Measurements from ENCODE around the gene LRRC43.
"Not testable (repeated sequence)": the region's sequence is repeated elsewhere in the genome, so short reads cannot be mapped to it uniquely, and the experiment has no call there.

Gene LRRC43

DNA sequence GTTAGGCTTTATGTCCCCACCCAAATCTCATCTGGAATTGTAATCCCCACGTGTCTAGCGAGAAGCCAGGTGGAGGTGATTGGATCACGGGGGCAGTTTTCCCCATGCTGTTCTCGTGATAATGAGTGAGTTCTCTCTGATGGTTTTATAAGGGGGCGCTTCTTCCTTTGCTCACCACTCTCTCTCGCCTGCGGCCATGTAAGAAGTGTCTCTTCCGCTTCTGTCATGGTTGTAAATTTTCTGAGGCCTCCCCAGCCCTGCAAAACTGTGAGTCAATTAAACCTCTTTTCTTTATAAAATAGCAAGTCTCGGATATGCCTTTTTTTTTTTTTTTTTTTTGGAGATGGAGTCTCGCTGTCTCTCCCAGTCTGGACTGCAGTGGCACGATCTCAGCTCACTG lies 22.2 kb upstream of the LRRC43 start:
- no peaks in the 10 kb centered on the region for H3K36me3 ChIP-seq (ENCODE audit: control insufficient read depth, insufficient read depth, low read length)
- no peaks in the 10 kb centered on the region for H3K27me3 ChIP-seq (ENCODE audit: control insufficient read depth, insufficient read depth, low read length)
- H3K4me1 ChIP-seq (ENCODE audit: control insufficient read depth, insufficient read depth, low read length) = no peaks in the 10 kb centered on the region
- H3K9me3 ChIP-seq (ENCODE audit: control insufficient read depth, low read length) = no peaks in the 10 kb centered on the region
- H3K9ac ChIP-seq (ENCODE audit: low read length) = no peak overlapping the region
- H3K4me3 ChIP-seq (ENCODE audit: low read length) = no peak overlapping the region

DNA sequence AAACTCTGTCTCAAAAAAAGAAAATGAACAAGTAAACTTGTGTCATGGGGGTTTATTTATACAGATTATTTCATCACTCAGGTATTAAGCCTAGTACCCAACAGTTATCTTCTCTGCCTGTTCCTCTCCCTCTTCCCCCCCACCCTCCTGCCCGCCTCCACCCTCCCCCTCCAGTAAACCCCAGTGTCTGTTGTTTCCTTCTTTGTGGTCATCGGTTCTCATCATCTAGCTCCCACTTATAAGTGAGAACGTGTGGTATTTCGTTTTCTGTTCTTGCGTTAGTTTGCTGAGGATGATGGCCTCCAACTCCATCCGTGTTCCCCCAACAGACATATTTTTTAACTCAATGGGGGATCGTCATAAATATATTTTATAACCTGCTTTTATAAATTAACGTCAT lies 21.2 kb upstream of the LRRC43 start:
- H3K4me1 ChIP-seq (ENCODE audit: control insufficient read depth, insufficient read depth, low read length) = no peaks in the 10 kb centered on the region
- no peak overlapping the region for H3K9ac ChIP-seq (ENCODE audit: low read length)
- H3K9me3 ChIP-seq (ENCODE audit: control insufficient read depth, low read length) = no peaks in the 10 kb centered on the region
- H3K27me3 ChIP-seq (ENCODE audit: control insufficient read depth, insufficient read depth, low read length) = no peaks in the 10 kb centered on the region
- no peak overlapping the region for H3K4me3 ChIP-seq (ENCODE audit: low read length)
- H3K36me3 ChIP-seq (ENCODE audit: control insufficient read depth, insufficient read depth, low read length) = no peaks in the 10 kb centered on the region

DNA sequence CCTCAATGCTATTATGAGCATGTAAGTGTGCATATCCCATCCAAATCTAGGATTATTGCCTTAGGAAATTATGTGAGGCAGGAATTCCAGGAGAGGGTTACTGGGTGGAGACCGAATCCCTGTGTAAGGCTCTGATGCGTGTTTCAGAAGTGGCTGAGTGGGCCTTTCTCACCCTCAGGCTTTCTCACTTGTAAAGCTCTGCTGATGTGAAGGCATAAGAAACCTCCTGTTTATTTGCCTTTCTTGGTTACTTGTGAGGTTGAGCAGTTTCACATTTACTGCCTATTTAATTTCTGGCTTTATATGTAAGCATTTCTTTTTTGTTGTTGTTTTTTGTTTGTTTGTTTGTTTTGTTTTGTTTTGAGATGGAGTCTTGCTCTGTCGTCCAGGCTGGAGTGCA lies 19.9 kb upstream of the LRRC43 start:
- no peak overlapping the region for H3K4me3 ChIP-seq (ENCODE audit: low read length)
- H3K27me3 ChIP-seq (ENCODE audit: control insufficient read depth, insufficient read depth, low read length) = no peaks in the 10 kb centered on the region
- H3K9ac ChIP-seq (ENCODE audit: low read length) = no peak overlapping the region
- H3K36me3 ChIP-seq (ENCODE audit: control insufficient read depth, insufficient read depth, low read length) = no peaks in the 10 kb centered on the region
- H3K9me3 ChIP-seq (ENCODE audit: control insufficient read depth, low read length) = no peaks in the 10 kb centered on the region
- H3K4me1 ChIP-seq (ENCODE audit: control insufficient read depth, insufficient read depth, low read length) = no peaks in the 10 kb centered on the region

DNA sequence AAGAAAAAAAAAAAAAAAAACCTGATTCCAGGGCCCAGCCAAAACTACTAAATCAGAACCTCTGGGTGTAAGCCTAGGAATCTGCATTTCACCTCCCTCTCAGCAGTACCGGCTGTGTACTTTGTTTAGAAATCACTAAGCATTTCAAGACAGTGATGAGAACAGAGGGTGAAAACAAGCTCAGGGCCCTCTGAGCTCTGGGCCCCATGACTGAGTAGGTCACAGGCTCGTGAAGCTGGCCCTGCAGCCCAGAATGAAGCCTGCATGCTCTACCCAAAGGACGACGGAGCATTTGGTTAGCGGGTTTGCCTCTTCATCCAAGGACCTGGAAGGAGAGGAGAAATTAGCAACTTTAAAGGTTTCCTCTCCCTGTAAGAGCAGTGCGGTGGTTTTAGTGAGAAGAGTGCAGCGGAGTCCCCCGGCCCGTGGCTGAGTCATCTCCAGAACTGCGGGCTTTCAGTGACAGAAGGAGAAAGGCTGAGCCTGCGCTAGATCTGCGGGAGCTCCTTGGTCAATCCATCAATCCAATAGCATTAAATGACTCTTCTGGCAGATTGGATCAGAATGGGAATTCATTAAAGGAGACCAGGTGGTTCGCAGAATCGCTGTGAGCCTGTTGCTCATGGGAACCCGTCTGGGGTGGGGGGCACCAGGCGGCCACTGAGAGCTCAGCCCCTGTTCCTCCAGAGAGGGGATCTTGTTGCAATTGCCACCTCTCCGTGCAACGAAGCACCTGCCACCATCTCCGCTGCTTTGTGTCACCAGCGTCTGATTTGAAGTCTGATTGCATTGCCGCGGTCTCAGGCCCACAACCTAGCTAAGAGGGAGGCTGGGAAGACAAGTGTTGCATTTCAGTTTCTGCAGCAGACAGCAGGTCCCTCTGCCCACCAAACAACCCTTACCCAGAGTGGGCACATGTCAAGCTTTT lies 16.2 kb upstream of the LRRC43 start:
- H3K4me1 ChIP-seq (ENCODE audit: control insufficient read depth, insufficient read depth, low read length) = no peaks in the 10 kb centered on the region
- no peak overlapping the region for H3K9ac ChIP-seq (ENCODE audit: low read length)
- no peaks in the 10 kb centered on the region for H3K36me3 ChIP-seq (ENCODE audit: control insufficient read depth, insufficient read depth, low read length)
- no peak overlapping the region for H3K4me3 ChIP-seq (ENCODE audit: low read length)
- H3K9me3 ChIP-seq (ENCODE audit: control insufficient read depth, low read length) = no peaks in the 10 kb centered on the region
- H3K27me3 ChIP-seq (ENCODE audit: control insufficient read depth, insufficient read depth, low read length) = no peaks in the 10 kb centered on the region

DNA sequence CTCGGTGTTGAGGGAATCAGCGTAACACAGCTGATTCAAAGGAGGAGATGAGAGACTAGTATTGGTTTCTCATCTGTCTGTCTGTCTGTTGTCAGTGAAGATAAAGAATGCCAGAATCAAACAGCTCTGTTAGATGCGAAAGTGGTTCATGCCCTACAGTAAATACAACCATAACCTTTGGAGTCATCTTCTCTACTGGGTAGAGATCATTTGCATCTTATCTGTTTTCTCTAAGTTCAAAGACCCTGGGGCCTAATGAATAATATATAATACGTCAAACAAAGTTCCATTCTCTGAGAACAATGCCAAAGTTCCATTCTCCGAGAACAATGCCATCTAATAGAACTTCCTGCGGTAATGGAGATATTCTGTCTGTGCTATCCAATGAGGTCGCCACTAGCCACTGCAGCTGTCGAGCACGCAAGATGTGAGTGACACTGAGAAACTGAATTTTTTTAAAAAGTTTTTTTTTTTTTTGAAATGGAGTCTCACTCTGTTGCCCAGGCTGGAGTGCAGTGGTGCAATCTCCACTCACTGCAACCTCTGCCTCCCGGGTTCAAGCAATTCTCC lies 15.5 kb upstream of the LRRC43 start:
- Histone ChIP-seq H3K36me3 (ENCODE audit: control insufficient read depth, insufficient read depth, low read length) (no peaks in the 10 kb centered on the region), H3K27me3 (ENCODE audit: control insufficient read depth, insufficient read depth, low read length) (peaks cover under 1% of the 10 kb centered on the region), H3K9ac (ENCODE audit: low read length) (no peak overlapping the region)

DNA sequence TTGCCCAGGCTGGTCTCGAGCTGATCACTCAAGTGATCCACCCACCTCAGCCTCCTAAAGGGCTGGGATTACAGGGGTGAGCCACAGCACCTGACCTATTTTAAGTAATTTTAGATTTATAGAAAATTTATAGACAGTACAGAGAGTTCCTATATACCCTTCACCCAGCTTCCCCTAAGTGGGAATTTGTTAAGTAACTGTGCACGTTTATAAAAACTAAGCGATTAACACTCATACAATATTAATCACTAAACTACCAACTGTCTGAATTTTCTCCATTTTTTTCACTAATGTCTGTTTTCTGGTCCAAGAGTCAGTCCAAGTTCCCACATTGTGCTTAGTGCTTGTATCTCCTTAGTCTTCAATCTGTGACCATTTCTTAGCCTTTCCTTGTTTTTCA lies 14.4 kb upstream of the LRRC43 start:
- Histone ChIP-seq H3K36me3 (ENCODE audit: control insufficient read depth, insufficient read depth, low read length) (no peaks in the 10 kb centered on the region), H3K4me1 (ENCODE audit: control insufficient read depth, insufficient read depth, low read length) (no peaks in the 10 kb centered on the region), H3K27me3 (ENCODE audit: control insufficient read depth, insufficient read depth, low read length) (peaks cover 4% of the 10 kb centered on the region), H3K9ac (ENCODE audit: low read length) (no peak overlapping the region), H3K4me3 (ENCODE audit: low read length) (no peak overlapping the region), H3K9me3 (ENCODE audit: control insufficient read depth, low read length) (no peaks in the 10 kb centered on the region)

More for the DNA sequence above, 15.5 kb upstream of the LRRC43 start:
- Histone ChIP-seq H3K4me1 (ENCODE audit: control insufficient read depth, insufficient read depth, low read length) (no peaks in the 10 kb centered on the region), H3K9me3 (ENCODE audit: control insufficient read depth, low read length) (no peaks in the 10 kb centered on the region), H3K4me3 (ENCODE audit: low read length) (no peak overlapping the region)

DNA sequence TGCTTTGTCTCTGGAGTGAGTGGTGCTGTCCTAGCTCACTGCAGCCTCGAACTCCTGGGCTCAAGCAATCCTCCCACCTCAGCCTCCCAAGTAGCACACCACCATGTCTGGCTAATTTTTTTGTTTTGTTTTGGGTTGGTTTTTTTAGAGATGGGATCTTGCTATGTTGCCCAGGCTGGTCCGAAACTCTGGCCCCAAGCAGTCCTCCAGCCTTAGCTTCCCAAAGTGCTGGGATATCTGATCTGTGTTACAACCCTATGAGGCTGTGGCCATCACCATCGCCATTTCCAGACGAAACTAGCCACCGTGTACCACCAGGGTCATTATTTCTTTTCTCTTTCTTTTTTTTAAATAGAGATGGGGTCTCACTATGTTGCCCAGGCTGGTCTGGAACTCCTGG lies 11.5 kb upstream of the LRRC43 start:
- Histone ChIP-seq H3K9ac (ENCODE audit: low read length) (no peak overlapping the region), H3K27me3 (ENCODE audit: control insufficient read depth, insufficient read depth, low read length) (peaks cover 4% of the 10 kb centered on the region), H3K36me3 (ENCODE audit: control insufficient read depth, insufficient read depth, low read length) (no peaks in the 10 kb centered on the region), H3K9me3 (ENCODE audit: control insufficient read depth, low read length) (no peaks in the 10 kb centered on the region), H3K4me1 (ENCODE audit: control insufficient read depth, insufficient read depth, low read length) (no peaks in the 10 kb centered on the region), H3K4me3 (ENCODE audit: low read length) (no peak overlapping the region)

DNA sequence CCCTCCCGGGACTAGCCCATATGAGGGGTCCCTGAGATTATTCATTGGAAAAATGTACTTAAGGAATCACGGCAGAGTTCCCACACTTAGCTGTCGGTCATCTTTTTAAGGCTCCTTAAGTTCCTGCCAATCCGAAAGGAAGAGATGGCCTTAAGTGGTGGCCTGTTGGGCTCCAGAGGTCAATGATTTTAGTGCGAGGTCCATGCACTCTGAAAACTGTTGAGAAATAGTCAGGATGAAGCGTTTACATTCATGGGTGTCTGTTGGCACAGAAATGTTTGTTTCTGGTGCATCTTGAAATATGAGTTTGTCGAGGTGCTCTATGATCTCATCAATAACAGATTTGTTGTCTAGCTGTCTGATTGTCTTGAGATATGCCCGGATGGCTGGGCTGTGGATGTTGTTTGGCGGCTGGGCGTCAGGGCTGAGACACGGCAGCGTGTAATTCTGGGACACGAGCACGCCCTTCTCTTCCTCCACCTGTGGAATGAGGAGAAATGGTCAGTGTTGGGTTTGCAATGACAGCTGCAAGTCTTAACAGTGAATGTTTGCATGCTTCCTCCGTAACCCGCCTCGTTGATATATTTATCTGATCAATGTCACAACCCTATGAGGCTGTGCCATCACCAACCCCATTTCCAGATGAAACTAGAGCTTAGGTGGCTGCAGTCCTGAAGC lies 10.5 kb upstream of the LRRC43 start:
- no peak overlapping the region for H3K9ac ChIP-seq (ENCODE audit: low read length)
- no peaks in the 10 kb centered on the region for H3K4me1 ChIP-seq (ENCODE audit: control insufficient read depth, insufficient read depth, low read length)
- H3K36me3 ChIP-seq (ENCODE audit: control insufficient read depth, insufficient read depth, low read length) = no peaks in the 10 kb centered on the region
- H3K27me3 ChIP-seq (ENCODE audit: control insufficient read depth, insufficient read depth, low read length) = peaks cover 4% of the 10 kb centered on the region
- H3K9me3 ChIP-seq (ENCODE audit: control insufficient read depth, low read length) = no peaks in the 10 kb centered on the region
- H3K4me3 ChIP-seq (ENCODE audit: low read length) = no peak overlapping the region

DNA sequence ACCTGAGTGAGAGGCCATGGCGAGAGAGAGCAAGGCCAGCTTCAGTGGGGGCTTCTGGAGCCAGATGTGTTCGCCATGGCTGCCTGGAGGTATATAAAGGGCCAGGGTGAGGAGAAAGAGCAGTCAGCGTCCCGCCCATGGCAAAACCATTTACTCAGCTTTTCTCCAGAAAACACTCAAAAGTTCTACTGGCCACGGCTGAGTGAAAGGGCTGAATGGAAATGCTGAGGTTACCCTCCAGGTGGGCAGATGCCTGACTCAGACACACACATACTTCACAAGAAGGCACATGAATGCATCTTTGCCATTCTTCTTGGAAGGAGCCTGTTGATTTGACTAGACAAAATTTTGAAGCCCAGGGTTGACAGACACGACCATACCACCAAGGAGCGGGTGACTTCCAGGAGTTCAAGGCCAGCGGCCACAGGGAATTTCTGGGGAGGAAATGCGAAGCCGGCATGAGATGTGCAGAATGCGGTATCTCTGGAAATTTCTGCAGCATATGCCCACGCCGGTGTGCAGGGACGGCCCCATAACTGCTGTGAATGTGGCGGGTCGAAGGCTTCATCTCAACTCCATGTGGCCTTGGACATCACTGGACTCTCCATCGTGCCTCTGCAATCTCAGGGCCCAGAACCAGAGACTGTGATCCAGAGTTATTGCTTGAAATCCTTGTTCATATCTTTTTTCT lies 8.6 kb upstream of the LRRC43 start, which contains the start of gene IL31:
Gene IL31 (minus strand): TSS at position 67 of the 691 bp plus-strand sequence. CDS start 49 bp downstream, at position 18.
- Histone ChIP-seq H3K27me3 (ENCODE audit: control insufficient read depth, insufficient read depth, low read length) (peaks cover 4% of the 10 kb centered on the region), H3K4me1 (ENCODE audit: control insufficient read depth, insufficient read depth, low read length) (no peaks in the 10 kb centered on the region), H3K4me3 (ENCODE audit: low read length) (no peak within 1 kb of the TSS), H3K9me3 (ENCODE audit: control insufficient read depth, low read length) (no peaks in the 10 kb centered on the region), H3K9ac (ENCODE audit: low read length) (no peak within 1 kb of the TSS), H3K36me3 (ENCODE audit: control insufficient read depth, insufficient read depth, low read length) (no peaks in the 10 kb centered on the region)

DNA sequence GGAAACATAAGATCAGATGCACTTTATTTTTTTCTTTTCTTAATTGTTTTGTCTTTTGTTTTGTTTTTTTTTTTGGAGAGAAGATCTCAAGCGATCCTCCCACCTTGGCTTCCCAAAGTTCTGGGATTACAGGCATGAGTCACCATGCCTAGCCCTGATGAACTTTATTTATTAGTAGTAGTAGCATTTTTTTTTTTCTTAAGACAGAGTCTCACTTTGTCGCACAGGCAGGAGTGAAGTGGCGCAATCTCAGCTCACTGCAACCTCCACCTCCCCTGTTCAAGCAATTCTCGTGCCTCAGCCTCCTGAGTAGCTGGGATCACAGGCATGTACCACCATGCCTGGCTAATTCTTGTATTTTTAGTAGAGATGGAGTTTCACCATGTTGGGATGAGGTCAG lies 6.5 kb upstream of the LRRC43 start:
- not testable (repeated sequence) for H3K36me3 ChIP-seq (ENCODE audit: control insufficient read depth, insufficient read depth, low read length); H3K4me1 ChIP-seq (ENCODE audit: control insufficient read depth, insufficient read depth, low read length); H3K9ac ChIP-seq (ENCODE audit: low read length); H3K27me3 ChIP-seq (ENCODE audit: control insufficient read depth, insufficient read depth, low read length); H3K4me3 ChIP-seq (ENCODE audit: low read length); H3K9me3 ChIP-seq (ENCODE audit: control insufficient read depth, low read length)

DNA sequence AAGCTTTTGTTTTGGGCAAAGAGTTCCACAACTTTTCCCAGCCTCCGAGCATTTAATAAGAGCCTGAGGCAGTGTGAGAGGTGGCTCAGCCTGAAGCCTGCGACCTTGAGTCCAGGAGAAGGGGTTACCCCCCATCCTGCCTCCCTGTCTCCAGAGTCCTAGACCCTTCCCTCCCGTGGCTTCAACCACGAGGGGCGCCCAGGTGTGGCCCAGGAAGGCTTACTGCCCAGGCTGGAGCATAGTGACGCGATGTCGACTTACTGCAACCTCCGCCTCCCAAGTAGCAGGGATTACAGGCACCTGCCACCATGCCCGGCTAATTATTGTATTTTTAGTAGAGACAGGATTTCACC lies 641 bp downstream of the LRRC43 start:
- peaks cover 8% of the 10 kb centered on the region for H3K27me3 ChIP-seq (ENCODE audit: control insufficient read depth, insufficient read depth, low read length)
- H3K4me3 ChIP-seq (ENCODE audit: low read length) = no peak overlapping the region
- H3K4me1 ChIP-seq (ENCODE audit: control insufficient read depth, insufficient read depth, low read length) = peaks cover 5% of the 10 kb centered on the region
- no peaks in the 10 kb centered on the region for H3K36me3 ChIP-seq (ENCODE audit: control insufficient read depth, insufficient read depth, low read length)
- H3K9ac ChIP-seq (ENCODE audit: low read length) = peak overlapping the region; percentile 57
- H3K9me3 ChIP-seq (ENCODE audit: control insufficient read depth, low read length) = no peaks in the 10 kb centered on the region

DNA sequence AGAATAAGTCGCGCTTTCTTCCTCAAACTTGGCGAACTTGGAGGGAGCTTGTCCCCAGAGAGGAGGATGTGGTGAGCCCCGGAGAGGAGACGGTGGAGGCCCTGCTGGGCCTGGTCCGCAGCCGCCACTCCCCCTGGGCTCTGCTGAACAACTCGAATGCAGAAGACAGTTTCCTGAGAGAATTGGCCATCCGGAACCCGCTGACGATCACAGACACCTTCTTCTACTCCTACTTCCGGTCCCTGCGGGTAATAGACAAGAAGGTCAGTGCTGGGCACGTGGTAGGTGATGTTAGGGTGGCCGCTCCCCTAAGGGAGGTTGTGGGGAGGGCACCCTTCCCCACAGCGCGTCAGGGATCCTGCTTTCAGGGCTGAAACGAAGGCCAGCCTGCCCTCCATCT lies 1.6 kb downstream of the LRRC43 start:
- no peaks in the 10 kb centered on the region for H3K36me3 ChIP-seq (ENCODE audit: control insufficient read depth, insufficient read depth, low read length)
- H3K4me3 ChIP-seq (ENCODE audit: low read length) = no peak overlapping the region
- H3K27me3 ChIP-seq (ENCODE audit: control insufficient read depth, insufficient read depth, low read length) = peaks cover 8% of the 10 kb centered on the region
- peaks cover 5% of the 10 kb centered on the region for H3K4me1 ChIP-seq (ENCODE audit: control insufficient read depth, insufficient read depth, low read length)
- H3K9ac ChIP-seq (ENCODE audit: low read length) = no peak overlapping the region
- no peaks in the 10 kb centered on the region for H3K9me3 ChIP-seq (ENCODE audit: control insufficient read depth, low read length)

Measured in mucosa of stomach (tissue), 1 donor.